Skeletal muscle tissue (tissue), 4 donors: ENCODE measurements around the gene TAP2. TPM values are rescaled to one million over a fixed set of nuclear protein-coding genes. Genes with fewer than 3 reads are reported as not detected.
A peak's percentile ranks its signal among the peaks of the same experiment; 100 is the strongest.
"Not testable (repeated sequence)": the region's sequence is repeated elsewhere in the genome, so short reads cannot be mapped to it uniquely, and the experiment has no call there.

Source experiments
- H3K27ac ChIP-seq: one replicate; pipeline ENCODE4 v1.7.0; 2013; ENCODE audit warnings: mild to moderate bottlenecking, low read depth, low read length, inconsistent platforms
- H3K27me3 ChIP-seq, 3 donors: one replicate each; pipeline ENCODE4 v1.7.0; 2013; ENCODE audit warnings: low read length in 3 of 3; ENCODE audit not compliant: control insufficient read depth in 3 of 3, insufficient read depth in 3 of 3
- H3K36me3 ChIP-seq, 3 donors: one replicate each; pipeline ENCODE4 v1.7.0; 2013; ENCODE audit warnings: low read length in 3 of 3; ENCODE audit not compliant: control insufficient read depth in 3 of 3, insufficient read depth in 3 of 3
- H3K4me1 ChIP-seq, 3 donors: one replicate each; pipeline ENCODE4 v1.7.0; 2013; ENCODE audit warnings: low read length in 3 of 3, mild to moderate bottlenecking in 3 of 3; ENCODE audit not compliant: control insufficient read depth in 3 of 3, insufficient read depth in 3 of 3
- H3K4me3 ChIP-seq, 3 donors: one replicate each; pipeline ENCODE4 v1.7.0; 2013; ENCODE audit warnings: low read length in 3 of 3
- H3K9ac ChIP-seq, 3 donors: one replicate each; pipeline ENCODE4 v1.7.0; 2013; ENCODE audit warnings: low read length in 3 of 3, mild to moderate bottlenecking in 3 of 3, moderate library complexity in 2 of 3, low read depth in 1 of 3
- H3K9me3 ChIP-seq, 3 donors: one replicate each; pipeline ENCODE4 v1.7.0; 2013; ENCODE audit warnings: low read length in 3 of 3; ENCODE audit not compliant: control insufficient read depth in 3 of 3
- total RNA-seq: library from RNA; depleted of rRNA; stranded (reverse); fragments of >200 nt; gene quantifications from one replicate; pipeline ENCODE4 v1.2.3, GENCODE V29; 2014
- donor health status: Osteomylitis.

The TAP2 gene
- total RNA-seq: 9.4 TPM

DNA sequence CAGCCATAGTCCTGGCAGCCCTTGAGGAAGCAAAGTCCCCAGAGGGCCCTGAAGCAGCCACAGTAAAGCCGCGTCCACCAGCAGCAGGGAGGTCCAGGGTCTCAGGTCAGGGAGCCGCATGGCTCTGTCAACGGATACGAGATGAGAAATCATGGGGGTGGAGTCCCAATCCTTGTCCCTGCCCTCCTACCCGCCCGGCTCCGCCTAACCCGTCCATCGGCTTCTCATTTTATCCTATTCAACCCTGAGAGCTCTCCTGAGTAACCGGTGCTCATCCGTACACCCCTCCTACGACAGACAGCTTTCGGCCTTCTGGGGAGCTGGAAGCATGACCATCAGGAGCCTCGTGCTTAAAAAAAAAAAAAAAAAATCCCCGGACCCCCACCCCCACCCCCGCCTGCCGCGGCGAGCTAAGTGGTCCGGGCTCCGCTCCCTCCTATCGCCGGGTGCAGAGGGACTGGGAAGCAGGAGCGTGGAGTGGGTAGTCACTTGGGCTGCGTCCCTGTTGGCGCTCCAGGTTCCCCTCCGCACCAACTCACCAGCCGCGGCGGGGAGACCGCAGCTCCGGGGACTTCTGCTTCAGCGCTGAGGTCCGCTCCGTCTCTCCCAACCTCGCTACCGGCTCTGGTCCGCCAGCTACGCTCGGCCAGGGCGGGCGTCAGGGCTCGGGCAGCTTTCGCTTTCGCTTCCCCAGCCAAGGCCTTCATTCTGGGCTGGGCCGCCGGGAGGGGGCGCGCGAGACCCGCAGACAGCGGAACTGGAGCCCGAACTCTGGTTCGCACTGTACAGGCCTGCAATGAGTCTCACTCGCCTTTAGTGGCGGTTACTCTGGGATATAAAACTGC lies at the start of gene TAP2:
Gene TAP2 (minus strand): TSS at position 626 of the 845 bp plus-strand sequence. CDS start 506 bp downstream, at position 120.
- Histone ChIP-seq H3K9me3 (no peaks in the 10 kb centered on the region), H3K27me3 (no peaks in the 10 kb centered on the region), H3K27ac (peak within 1 kb of the TSS; percentile 84), H3K9ac (peak within 1 kb of the TSS; percentile 73 to 88 (median 82)), H3K4me3 (peak within 1 kb of the TSS; percentile 80 to 91 (median 85)), H3K36me3 (peaks cover 8 to 25% (median 19%) of the 10 kb centered on the region in 3 donors), H3K4me1 (peaks cover 12 to 18% (median 14%) of the 10 kb centered on the region in 3 donors)

DNA sequence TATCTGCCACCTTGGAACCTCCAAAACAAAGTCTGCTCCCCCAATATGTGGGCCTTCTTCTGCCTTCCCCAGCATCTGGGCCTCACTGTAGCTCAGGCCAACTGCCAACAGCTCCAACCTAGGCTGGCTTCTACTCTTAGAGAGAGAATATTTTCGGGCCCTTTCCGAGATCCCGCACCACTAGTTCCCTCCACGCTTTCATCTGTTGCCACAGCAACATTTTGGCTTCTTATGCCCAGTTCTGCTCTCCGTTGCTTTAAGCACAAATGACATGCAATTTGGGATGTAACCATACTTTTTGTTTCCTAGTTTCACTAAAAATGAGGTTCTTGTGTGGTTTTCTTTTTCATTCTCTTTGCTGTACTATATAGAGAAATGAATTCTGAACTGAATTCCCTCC lies 49.1 kb upstream of the TAP2 start:
- no peak overlapping the region for H3K27ac ChIP-seq
- H3K9me3 ChIP-seq: no peaks in the 10 kb centered on the region
- no peaks in the 10 kb centered on the region for H3K27me3 ChIP-seq
- no peak overlapping the region for H3K4me3 ChIP-seq
- H3K36me3 ChIP-seq: no peaks in the 10 kb centered on the region
- peaks cover 0 to 8% (median 0%) of the 10 kb centered on the region in 3 donors for H3K4me1 ChIP-seq
- H3K9ac ChIP-seq: no peak overlapping the region

DNA sequence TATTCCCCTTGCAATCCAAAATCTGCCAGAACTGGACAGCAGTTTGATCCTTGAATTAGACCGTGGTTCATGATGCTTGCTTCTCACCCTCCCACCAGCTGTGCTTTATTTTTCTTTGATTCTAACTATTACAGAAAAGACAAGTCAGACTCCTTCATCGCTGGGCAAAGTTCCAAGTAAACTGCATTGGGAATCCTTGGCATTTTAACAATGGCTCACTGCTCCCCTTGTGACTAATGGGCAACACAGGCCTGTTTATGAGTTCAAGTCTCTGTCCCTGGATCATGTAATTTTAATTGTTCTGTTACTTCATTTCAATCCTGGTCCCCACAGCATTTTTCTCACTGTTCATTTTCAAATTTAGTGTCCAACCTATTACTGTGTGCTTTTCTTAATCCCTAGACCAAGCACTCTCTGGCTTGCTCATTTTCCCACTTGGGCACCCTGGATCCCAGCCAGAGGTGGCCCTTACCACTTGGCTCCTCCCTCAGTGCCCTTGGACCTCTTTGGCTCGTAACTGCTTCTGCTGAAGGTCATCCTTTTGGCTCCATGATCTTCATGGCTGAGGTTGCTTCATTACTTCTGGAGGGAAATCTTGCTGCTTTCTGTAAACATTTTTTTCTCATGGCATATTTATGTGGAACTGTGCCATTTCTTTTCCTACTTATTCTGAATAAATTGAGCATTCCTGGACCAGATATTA lies 48.3 kb upstream of the TAP2 start:
- Histone ChIP-seq H3K4me3 (no peak overlapping the region), H3K9me3 (no peaks in the 10 kb centered on the region), H3K36me3 (no peaks in the 10 kb centered on the region), H3K27me3 (no peaks in the 10 kb centered on the region), H3K4me1 (peaks cover 0 to 8% (median 0%) of the 10 kb centered on the region in 3 donors), H3K27ac (no peak overlapping the region), H3K9ac (no peak overlapping the region)

- H3K4me3 ChIP-seq: no peak overlapping the region
- H3K9ac ChIP-seq: no peak overlapping the region
- peaks cover 0 to 8% (median 0%) of the 10 kb centered on the region in 3 donors for H3K4me1 ChIP-seq
- no peak overlapping the region for H3K27ac ChIP-seq
- no peaks in the 10 kb centered on the region for H3K9me3 ChIP-seq
- H3K36me3 ChIP-seq: no peaks in the 10 kb centered on the region
- no peaks in the 10 kb centered on the region for H3K27me3 ChIP-seq
Measured at GRCh38 chr6:32885698-32886286, 47.3 kb upstream of the TAP2 start.

- no peak overlapping the region for H3K9ac ChIP-seq
- peak overlapping the region; percentile 42 for H3K27ac ChIP-seq
- H3K4me1 ChIP-seq: peaks cover 0 to 8% (median 0%) of the 10 kb centered on the region in 3 donors
- H3K27me3 ChIP-seq: peaks cover 6 to 7% (median 6%) of the 10 kb centered on the region in 3 donors
- H3K36me3 ChIP-seq: no peaks in the 10 kb centered on the region
- no peaks in the 10 kb centered on the region for H3K9me3 ChIP-seq
- no peak overlapping the region for H3K4me3 ChIP-seq
Measured at GRCh38 chr6:32883789-32884188, 45.2 kb upstream of the TAP2 start.

DNA sequence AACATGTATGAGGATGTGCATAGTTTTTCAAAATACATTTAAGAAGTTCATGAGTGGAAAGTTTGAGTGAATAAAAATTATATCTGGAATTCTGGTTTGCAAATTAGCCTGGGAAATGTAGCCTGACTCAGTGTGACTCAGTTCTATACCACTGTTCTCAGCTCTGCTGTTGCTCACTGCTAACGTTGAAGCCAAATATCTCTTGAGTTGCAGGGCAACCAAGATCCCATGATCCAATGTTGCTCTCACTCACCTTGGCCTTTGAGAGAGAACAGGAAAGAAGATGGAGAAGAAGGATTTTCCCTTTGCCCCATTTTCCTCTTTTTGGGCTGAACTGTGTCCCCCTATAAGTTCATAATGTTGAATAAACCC lies 44.3 kb upstream of the TAP2 start:
- no peaks in the 10 kb centered on the region for H3K36me3 ChIP-seq
- H3K27me3 ChIP-seq: peaks cover 6 to 7% (median 6%) of the 10 kb centered on the region in 3 donors
- H3K4me3 ChIP-seq: no peak overlapping the region
- peaks cover 0 to 8% (median 0%) of the 10 kb centered on the region in 3 donors for H3K4me1 ChIP-seq
- H3K27ac ChIP-seq: peak overlapping the region; percentile 42
- H3K9me3 ChIP-seq: no peaks in the 10 kb centered on the region
- H3K9ac ChIP-seq: no peak overlapping the region

- H3K27me3 ChIP-seq, H3K9ac ChIP-seq, H3K4me3 ChIP-seq, H3K9me3 ChIP-seq, H3K27ac ChIP-seq, H3K36me3 ChIP-seq, H3K4me1 ChIP-seq: not testable (repeated sequence)
Measured at GRCh38 chr6:32880962-32881361, 42.4 kb upstream of the TAP2 start.

DNA sequence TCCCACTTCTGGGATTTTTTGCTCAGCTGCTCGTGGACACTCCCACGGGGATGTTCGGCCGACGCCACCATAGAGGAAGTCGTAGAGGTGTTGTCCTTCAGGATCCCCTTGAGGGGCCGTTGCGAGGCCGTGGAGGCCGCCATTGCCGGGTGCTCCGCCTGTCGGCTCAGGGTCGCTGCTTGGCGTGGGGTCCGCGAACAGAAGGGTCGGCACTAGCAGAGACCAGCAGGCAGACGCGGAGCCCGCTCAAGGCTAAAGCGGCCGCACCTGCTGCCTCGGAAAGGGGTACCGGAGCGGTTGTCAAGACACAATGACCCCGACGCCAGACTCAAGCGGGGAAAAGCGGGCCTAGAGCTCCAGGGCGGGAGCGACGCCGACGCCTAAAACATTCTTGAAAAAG lies 41.2 kb upstream of the TAP2 start:
- Histone ChIP-seq H3K9ac (no peak overlapping the region), H3K9me3 (no peaks in the 10 kb centered on the region), H3K4me1 (peaks cover 0 to 8% (median 0%) of the 10 kb centered on the region in 3 donors), H3K4me3 (no peak overlapping the region), H3K27me3 (peaks cover 6 to 7% (median 6%) of the 10 kb centered on the region in 3 donors), H3K36me3 (no peaks in the 10 kb centered on the region), H3K27ac (no peak overlapping the region)

GRCh38 chr6:32876603-32877002 lies 38.1 kb upstream of the TAP2 start:
- no peak overlapping the region for H3K4me3 ChIP-seq
- no peaks in the 10 kb centered on the region for H3K36me3 ChIP-seq
- H3K27ac ChIP-seq: no peak overlapping the region
- peaks cover 6 to 7% (median 6%) of the 10 kb centered on the region in 3 donors for H3K27me3 ChIP-seq
- H3K4me1 ChIP-seq: no peaks in the 10 kb centered on the region
- H3K9ac ChIP-seq: no peak overlapping the region
- no peaks in the 10 kb centered on the region for H3K9me3 ChIP-seq

DNA sequence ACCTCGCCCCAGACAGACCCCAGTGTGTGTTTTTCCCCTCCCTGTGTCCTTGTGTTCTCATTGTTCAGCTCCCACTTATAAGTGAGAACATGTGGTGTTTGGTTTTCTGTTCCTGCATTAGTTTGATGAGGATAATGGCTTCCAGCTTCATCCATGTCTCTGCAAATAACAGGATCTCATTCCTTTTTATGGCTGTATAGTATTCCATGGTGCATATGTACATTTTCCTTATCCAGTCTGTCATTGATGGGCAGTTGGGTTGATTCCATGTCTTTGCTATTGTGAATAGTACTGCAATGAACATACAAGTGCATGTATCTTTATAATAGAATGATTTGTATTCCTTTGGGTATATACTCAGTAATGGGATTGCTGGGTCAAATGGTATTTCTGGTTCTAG lies 35.4 kb upstream of the TAP2 start:
- H3K9ac ChIP-seq, H3K27ac ChIP-seq, H3K4me3 ChIP-seq, H3K36me3 ChIP-seq, H3K9me3 ChIP-seq, H3K4me1 ChIP-seq, H3K27me3 ChIP-seq: not testable (repeated sequence)
